GM18870 (cell line): ENCODE results near the gene LCN2.

Source experiments
- ATAC-seq: cut with Tn5 transposase; IDR thresholded peaks from one replicate; pipeline ENCODE4 v1.9.1; 2021; ENCODE audit warnings: moderate library complexity; ENCODE audit not compliant: unreplicated experiment

The LCN2 gene

DNA sequence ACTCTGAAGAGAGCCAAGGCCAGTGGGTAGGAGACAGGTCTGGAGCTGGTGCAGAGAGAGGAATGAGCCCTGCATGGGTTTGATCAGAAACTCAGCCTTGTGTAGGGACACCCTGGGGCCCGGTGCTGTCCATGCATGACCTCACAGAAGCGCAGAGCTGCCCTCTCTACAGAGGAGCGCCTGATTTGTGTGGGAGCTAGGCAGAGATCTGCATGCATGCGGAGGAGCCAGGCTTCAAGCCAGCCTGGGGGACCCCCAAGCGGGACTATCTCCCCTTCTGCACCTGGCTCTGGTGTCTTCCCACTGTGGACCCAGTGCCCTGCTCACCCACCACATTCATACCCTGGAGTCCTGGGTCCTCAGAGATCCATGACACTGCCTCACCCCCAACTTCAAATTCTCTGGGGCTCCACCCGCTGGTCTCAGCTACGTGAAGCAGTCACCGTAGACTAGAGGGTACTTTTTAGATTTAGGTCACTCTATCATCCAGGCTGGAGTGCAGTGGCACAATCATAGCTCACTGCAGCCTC is 2.6 kb upstream of the LCN2 start:
- no peak for ATAC-seq

DNA sequence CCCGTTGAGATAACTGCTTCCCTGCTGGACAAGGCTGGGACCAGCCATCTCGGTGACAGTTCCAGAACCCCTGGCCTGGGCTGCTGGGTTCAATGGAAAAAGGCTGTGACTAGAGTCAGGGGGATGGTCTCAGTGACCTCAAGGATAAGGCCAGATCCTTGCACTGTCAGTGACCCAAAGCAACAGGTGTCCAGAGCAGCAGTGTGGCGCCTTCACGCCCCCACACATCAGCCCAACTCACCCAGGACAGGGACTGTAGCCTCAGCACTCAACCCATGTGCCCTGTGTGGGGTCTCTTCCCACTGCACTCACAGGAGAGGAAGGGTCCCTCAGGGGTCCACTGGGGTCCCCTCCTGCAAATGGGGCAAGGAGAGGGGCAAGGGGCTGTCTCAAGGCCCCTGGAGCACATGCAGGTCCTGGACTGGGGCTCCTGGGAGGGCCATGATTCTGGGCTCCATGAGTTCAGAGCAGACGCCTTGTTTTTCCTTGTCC is 698 bp upstream of the LCN2 start:
- ATAC-seq: no peak

DNA sequence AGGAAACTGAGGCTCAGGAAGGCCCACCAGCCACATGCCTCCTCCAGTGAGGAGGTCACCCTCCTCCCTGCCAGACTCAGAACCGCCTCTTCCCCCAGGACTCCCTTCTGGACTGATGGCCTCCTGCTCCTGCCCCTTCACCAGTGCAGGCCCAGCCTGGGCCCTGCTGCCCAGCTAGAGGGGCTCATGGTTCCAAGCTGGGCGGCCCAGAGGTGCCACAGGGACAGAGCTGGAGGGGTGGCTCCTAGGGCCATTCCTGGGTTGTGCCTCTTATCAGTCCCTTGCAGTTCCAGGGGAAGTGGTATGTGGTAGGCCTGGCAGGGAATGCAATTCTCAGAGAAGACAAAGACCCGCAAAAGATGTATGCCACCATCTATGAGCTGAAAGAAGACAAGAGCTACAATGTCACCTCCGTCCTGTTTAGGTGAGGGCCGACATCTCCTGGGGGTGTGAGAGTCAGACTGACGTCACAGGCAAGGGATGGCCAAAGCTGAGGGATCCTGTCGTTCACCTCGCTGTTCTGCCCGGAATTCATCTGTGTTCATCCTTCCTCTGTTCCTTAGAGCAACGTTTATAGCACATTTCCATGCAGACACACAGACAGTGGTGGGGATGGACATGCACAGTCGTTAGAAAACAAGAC is 819 bp downstream of the LCN2 start:
- no peak for ATAC-seq

DNA sequence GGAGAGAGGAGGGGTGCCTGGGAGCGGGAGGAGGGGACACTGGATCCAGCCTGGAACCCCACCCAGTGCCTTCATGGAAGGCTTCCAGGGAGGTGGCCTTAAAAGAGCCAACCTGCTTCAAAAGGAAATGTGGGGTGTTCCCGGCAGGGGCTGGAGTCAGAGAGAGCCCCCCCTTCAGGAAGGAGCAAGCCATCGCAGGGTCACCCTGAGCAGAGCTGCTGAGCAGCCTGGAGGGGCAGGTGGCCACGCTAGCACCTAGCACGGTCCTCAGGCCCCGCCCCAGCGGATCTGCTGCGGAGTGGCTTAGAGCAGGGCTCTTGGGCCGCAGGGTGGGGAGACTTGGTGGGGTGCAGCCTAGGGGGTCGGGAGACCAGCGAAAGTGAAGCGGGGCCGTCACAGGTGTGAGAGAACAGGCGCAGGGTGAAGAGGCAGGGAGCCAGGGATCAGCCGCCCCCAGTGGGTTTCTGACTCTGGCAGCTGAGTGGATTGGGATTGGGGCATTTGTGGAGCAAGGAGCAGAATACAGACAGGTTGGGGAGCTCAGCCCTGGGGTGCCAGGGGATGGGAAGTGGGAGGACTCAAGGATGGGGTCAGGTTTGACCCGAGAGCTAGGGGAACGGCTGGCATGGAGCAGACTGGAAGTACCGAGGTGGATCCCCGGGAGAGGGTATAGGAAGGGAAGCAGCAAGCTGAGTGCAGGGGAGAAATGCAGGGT is 1.5 kb downstream of the LCN2 start:
- ATAC-seq: no peak

GRCh38 chr9:128151309-128152132 is 2.3 kb downstream of the LCN2 start:
- ATAC-seq: no peak

DNA sequence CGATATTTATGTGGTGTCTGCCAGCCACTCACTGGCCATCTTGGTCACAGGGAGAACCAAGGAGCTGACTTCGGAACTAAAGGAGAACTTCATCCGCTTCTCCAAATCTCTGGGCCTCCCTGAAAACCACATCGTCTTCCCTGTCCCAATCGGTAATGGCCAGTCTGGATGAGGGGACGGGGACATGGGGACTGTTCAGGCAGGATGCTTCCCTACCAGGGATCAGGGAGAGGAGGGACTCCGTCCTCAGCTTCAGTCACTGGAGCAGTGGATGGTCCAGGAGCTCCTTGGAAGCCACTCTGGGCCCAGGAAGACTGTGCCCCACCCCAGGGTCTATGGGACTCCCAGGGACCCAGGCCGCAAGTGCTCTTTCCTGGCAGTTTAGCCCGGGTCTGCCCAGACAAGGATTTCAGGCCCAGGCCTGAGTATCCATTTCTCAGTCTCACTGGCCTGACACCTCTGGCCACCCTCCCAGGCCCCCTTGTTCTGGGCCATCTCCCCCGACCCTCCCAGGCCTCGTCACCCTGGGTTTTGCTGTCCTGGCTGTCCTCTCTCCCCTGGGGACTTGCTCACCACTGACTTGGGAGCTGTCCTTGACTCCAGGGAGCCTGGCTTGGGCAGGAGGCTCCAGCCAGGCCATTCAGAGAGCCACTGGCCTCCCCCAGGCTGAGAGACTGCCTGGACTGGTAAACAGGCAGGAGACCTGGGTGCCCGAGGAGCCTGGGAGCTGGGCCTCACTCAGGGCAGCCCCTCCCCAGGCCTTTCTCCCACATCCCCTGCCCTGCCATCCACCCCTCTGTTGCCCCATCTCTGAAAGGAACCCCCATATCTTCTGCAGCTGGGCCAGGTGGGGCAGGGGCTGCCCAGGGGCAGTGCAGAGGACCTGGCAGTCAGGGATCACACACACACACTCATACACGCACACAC is 3.1 kb downstream of the LCN2 start:
- ATAC-seq: no peak

DNA sequence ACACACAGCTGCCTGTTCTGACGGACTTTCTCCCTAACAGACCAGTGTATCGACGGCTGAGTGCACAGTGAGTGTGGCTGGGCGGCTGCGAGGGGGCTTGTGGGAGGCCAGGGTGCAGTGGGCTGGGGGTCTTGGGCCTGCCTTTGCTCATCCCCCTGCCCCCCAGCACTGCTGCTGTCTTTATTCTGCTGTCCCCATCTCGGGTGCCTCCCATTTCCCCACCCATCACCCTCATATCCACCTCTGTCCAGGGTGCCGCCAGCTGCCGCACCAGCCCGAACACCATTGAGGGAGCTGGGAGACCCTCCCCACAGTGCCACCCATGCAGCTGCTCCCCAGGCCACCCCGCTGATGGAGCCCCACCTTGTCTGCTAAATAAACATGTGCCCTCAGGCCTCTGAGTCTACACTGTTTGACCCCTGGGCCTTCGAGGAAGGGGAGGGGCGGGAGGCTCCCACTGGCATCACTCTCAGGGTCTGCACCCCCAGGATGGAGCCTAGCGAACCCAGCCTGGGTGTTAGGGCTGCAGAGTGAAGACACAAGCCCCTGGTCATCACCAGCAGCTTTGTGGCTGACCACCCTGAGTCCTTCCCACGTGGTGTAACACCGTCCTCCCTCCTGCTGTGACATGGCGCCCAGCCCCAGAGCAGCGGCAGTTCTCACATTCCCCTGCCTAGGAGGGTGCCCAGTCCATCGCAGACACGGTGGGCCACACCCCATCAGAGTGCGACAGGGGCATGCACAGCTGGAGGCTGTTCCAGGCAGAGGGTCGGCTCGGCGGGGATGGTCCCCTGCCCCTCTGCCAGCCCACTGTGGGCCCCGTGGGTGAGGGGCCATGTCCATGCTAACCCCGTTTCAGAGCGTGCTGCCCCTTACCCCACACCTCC is 4.0 kb downstream of the LCN2 start:
- ATAC-seq: no peak

GRCh38 chr9:128153947-128154695 is 4.9 kb downstream of the LCN2 start:
- no peak for ATAC-seq

GRCh38 chr9:128155736-128156500 is 6.7 kb downstream of the LCN2 start:
- no peak for ATAC-seq

- ATAC-seq: no peak
These were observed 10.2 kb downstream of the LCN2 start for GRCh38 chr9:128159522-128159783.

DNA sequence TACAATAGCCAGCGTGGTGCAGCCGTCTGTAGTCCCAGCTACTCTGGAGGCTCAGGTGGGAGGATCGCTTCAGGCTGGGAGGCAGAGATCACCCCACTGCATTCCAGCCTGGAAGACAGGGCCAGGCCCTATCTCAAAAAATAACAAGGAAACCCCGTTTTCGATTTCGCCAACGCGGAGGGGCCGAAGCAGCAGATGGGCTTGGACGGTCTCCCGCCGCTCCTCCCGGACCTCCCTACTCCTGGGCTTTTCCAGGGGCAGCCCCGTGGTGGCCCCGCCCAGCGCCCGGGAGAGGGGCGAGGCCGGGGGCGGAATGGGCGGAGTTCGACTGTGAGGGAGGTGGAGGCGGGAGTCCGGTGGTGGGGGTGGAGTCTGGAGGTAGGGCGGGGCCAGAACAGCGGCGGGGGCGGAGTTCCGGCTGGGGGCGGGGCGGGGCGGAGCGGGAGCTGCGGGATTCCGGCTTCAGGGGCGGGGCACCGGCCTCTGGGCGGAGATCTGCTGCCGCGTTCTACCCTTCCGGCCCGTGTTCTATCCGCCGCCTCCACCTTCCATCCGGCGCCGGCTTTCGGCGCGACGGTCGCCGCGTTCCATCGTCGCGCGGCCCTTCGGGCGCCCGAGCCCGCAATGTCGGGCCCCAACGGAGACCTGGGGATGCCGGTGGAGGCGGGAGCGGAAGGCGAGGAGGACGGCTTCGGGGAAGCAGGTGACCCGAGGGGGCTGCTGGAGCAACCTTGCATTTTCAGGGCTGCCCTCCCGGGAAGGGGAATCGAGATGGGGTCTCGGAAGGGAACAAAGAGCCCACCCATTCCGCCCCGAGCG is 10.7 kb downstream of the LCN2 start, which contains the start of gene BBLN:
TSS of gene BBLN (plus strand) at position 482 of the 819 bp plus-strand sequence. CDS start at position 625, 143 bp downstream.
- ATAC-seq: no peak

DNA sequence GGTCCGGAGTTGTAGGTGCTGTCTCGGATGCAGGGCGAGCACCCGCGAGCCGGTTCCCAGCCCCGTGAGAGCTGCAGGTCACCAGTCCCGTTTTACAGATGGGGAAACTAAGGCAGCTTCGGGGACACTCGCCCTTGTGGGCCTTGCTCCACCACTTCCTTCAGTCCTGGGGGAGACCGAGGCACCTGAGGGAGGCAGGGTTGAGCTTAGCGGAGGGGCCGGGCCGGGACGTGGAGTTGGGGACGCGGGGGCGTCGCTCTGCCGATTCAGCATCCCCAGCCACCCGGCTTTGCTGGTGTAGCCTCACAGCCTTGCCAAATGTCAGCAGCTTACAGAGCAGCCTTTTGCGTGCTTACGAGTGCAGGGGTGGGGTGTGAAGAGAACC is 11.3 kb downstream of the LCN2 start:
- no peak for ATAC-seq

DNA sequence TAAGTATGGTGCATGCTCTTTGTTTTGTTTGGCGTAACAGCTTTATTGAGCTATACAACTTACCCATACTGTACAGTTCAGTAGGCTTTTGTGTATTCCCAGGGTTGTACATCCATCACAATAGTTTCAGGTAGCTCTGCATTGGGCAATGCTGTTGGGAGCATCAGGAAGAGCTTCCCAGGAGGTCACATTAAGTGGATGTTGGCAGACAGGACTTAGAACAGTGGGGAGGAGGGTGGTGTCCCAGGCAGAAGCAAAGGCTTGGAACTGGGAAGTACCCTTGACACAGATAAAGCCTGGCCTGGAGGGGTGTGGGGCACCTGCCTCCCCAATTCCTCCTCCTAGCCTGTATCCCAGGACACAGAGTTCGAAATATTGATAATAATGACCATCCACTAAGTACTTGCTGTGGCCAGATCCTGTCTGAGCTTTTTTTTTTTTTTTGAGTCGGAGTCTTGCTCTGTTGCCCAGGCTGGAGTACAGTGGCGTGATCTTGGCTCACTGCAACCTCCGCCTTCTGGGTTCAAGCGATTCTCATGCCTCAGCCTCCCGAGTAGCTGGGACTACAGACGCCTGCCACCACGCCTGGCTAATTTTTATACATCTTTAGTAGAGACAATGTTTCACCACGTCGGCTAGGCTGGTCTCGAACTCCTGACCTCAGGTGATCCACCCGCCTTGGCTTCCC is 12.1 kb downstream of the LCN2 start:
- no peak for ATAC-seq

- no peak for ATAC-seq
These were observed 13.2 kb downstream of the LCN2 start for GRCh38 chr9:128162215-128163026.

- no peak for ATAC-seq
These were observed 13.8 kb downstream of the LCN2 start for GRCh38 chr9:128163027-128163515.
